PC-3 (cell line): ENCODE data around the gene JPT2. TPM values are rescaled to one million over a fixed set of nuclear protein-coding genes. Genes with fewer than 3 reads are reported as not detected.
A peak's percentile ranks its signal among the peaks of the same experiment; 100 is the strongest.
"Not testable (repeated sequence)": the region's sequence is repeated elsewhere in the genome, so short reads cannot be mapped to it uniquely, and the experiment has no call there.

Experiments used
- ATAC-seq: fragments of 200-7000 bp; cut with Tn5 transposase; 2 replicates; pipeline ENCODE4 v1.9.1; 2020; ENCODE audit warnings: mild to moderate bottlenecking, moderate library complexity
- BruUV-seq: library from RNA; stranded (reverse); fragments of 400-500 nt; replicated peaks from 2 replicates; lab custom pipeline; 2021; lab: Mats Ljungman, UMichigan
- CTCF ChIA-PET: fragments of 300-600 bp; sonication (Branson Sonifier 250); formaldehyde crosslinking; loops from one replicate; lab custom pipeline; 2022; ENCODE audit warnings: antibody characterized with exemption; lab: Charles Lee
- POLR2A ChIA-PET: fragments of 300-600 bp; sonication (Branson Sonifier 250); formaldehyde crosslinking; loops from one replicate; lab custom pipeline; 2022; ENCODE audit warnings: antibody characterized with exemption; ENCODE audit not compliant: unreplicated experiment; lab: Charles Lee
- DNase-seq: peaks from one replicate; pipeline ENCODE4 v3.0.0-alpha.2; 2015
- H2AFZ ChIP-seq: fragments of 300-600 bp; sonication (generic); 2 replicates; pipeline ENCODE4 v1.6.0; 2016; ENCODE audit warnings: antibody characterized with exemption, low read length
- H3F3A ChIP-seq: fragments of 300-600 bp; sonication (generic); one replicate; pipeline ENCODE4 v1.6.0; 2017; ENCODE audit warnings: antibody characterized with exemption, low read length, control low read depth, mild to moderate bottlenecking; ENCODE audit not compliant: unreplicated experiment
- H3K27ac ChIP-seq: fragments of 300-600 bp; sonication (generic); 2 replicates; pipeline ENCODE4 v1.5.1; 2016; ENCODE audit warnings: mild to moderate bottlenecking, low read length
- H3K27me3 ChIP-seq: fragments of 300-600 bp; sonication (generic); 2 replicates; pipeline ENCODE4 v1.6.1; 2016; ENCODE audit warnings: low read length, mixed read lengths
- H3K36me3 ChIP-seq: fragments of 300-600 bp; sonication (generic); 2 replicates; pipeline ENCODE4 v1.6.1; 2016; ENCODE audit warnings: low read depth, mixed run types, low read length, mixed read lengths
- H3K4me1 ChIP-seq: fragments of 300-600 bp; sonication (generic); 2 replicates; pipeline ENCODE4 v1.5.1; 2016; ENCODE audit warnings: low read length; ENCODE audit not compliant: insufficient read depth
- H3K4me2 ChIP-seq: fragments of 300-600 bp; sonication (generic); 2 replicates; pipeline ENCODE4 v1.6.0; 2016; ENCODE audit warnings: low read length
- H3K4me3 ChIP-seq: fragments of 300-600 bp; sonication (generic); 2 replicates; pipeline ENCODE4 v1.5.1; 2016; ENCODE audit warnings: mild to moderate bottlenecking, low read length, mixed read lengths
- H3K79me2 ChIP-seq: fragments of 300-600 bp; sonication (generic); 2 replicates; pipeline ENCODE4 v1.6.1; 2017; ENCODE audit warnings: low read length, mixed read lengths
- H3K9ac ChIP-seq: fragments of 300-600 bp; sonication (generic); 2 replicates; pipeline ENCODE4 v1.6.0; 2016; ENCODE audit warnings: mild to moderate bottlenecking, low read length
- H3K9me2 ChIP-seq: fragments of 300-600 bp; sonication (generic); replicated peaks from 2 replicates; pipeline ENCODE4 v1.6.1; 2016; ENCODE audit warnings: mixed run types, low read length, mixed read lengths
- H3K9me3 ChIP-seq: fragments of 300-600 bp; sonication (generic); 2 replicates; pipeline ENCODE4 v1.6.1; 2016; ENCODE audit warnings: low read length, mixed read lengths
- H4K20me1 ChIP-seq: fragments of 300-600 bp; sonication (generic); 2 replicates; pipeline ENCODE4 v1.6.1; 2016; ENCODE audit warnings: low read length, mixed read lengths
- EZH2 ChIP-seq: fragments of 300-600 bp; sonication (generic); IDR thresholded peaks from one replicate; pipeline ENCODE4 v1.6.1; 2017; ENCODE audit warnings: antibody characterized with exemption, mild to moderate bottlenecking, low read length; ENCODE audit not compliant: unreplicated experiment
- EZH2phosphoT487 ChIP-seq: fragments of 300-600 bp; sonication (generic); IDR thresholded peaks from 2 replicates; pipeline ENCODE4 v1.6.1; 2018; ENCODE audit warnings: mild to moderate bottlenecking, antibody characterized with exemption, low read length, borderline replicate concordance
- intact Hi-C: fragments of 100-400 bp; cut with micrococcal nuclease; formaldehyde crosslinking; loops from 2 replicates; pipeline ENCODE4 v1.9.0; 2023
- total RNA-seq: library from RNA; depleted of rRNA; stranded (reverse); fragments of >200 nt; gene quantifications from 2 replicates; pipeline ENCODE4 v1.2.3, GENCODE V29; 2014
- TF ChIP-seq, protein P1 (sequence below): fragments of 300-600 bp; sonication (generic); conservative IDR thresholded peaks from 2 replicates; pipeline ENCODE4 v1.5.1; 2017; ENCODE audit warnings: antibody characterized with exemption, low read depth, mild to moderate bottlenecking, low read length

JPT2 gene
- total RNA-seq, 1 experiment from 2014 or later, result 85.2 TPM

DNA sequence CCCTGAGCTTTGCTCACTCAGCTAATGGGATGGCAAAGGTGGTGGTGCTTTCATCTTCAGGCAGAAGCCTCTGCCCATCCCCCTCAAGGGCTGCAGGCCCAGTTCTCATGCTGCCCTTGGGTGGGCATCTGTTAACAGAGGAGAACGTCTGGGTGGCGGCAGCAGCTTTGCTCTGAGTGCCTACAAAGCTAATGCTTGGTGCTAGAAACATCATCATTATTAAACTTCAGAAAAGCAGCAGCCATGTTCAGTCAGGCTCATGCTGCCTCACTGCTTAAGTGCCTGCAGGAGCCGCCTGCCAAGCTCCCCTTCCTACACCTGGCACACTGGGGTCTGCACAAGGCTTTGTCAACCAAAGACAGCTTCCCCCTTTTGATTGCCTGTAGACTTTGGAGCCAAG, 22.2 kb downstream of the JPT2 start:
- Histone ChIP-seq H3F3A (peaks cover 2% of the 10 kb centered on the region), H3K9me3 (no peaks in the 10 kb centered on the region), H3K4me1 (peaks cover 9% of the 10 kb centered on the region; the same call in 1 of the 2 replicates), H4K20me1 (no peaks in the 10 kb centered on the region), H3K27ac (no peak overlapping the region), H3K9me2 (no peaks in the 10 kb centered on the region), H3K79me2 (peaks cover 16% of the 10 kb centered on the region; the same call in 1 of the 2 replicates), H3K27me3 (no peaks in the 10 kb centered on the region), H3K4me2 (no peak overlapping the region), H3K4me3 (no peak overlapping the region), H3K9ac (no peak overlapping the region), H3K36me3 (peaks cover 38% of the 10 kb centered on the region), H2AFZ (no peak overlapping the region)
- no TSS peak for BruUV-seq
- DNase-seq (no peak), ATAC-seq (no peak)
- CTCF ChIA-PET, result no interaction called here
- POLR2A ChIA-PET, result no interaction called here
- TF ChIP-seq, protein P1, sequence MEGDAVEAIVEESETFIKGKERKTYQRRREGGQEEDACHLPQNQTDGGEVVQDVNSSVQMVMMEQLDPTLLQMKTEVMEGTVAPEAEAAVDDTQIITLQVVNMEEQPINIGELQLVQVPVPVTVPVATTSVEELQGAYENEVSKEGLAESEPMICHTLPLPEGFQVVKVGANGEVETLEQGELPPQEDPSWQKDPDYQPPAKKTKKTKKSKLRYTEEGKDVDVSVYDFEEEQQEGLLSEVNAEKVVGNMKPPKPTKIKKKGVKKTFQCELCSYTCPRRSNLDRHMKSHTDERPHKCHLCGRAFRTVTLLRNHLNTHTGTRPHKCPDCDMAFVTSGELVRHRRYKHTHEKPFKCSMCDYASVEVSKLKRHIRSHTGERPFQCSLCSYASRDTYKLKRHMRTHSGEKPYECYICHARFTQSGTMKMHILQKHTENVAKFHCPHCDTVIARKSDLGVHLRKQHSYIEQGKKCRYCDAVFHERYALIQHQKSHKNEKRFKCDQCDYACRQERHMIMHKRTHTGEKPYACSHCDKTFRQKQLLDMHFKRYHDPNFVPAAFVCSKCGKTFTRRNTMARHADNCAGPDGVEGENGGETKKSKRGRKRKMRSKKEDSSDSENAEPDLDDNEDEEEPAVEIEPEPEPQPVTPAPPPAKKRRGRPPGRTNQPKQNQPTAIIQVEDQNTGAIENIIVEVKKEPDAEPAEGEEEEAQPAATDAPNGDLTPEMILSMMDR, result no peak
- TF ChIP-seq EZH2 (no peak), EZH2phosphoT487 (no peak)
- intact Hi-C loops, result no loop called here

DNA sequence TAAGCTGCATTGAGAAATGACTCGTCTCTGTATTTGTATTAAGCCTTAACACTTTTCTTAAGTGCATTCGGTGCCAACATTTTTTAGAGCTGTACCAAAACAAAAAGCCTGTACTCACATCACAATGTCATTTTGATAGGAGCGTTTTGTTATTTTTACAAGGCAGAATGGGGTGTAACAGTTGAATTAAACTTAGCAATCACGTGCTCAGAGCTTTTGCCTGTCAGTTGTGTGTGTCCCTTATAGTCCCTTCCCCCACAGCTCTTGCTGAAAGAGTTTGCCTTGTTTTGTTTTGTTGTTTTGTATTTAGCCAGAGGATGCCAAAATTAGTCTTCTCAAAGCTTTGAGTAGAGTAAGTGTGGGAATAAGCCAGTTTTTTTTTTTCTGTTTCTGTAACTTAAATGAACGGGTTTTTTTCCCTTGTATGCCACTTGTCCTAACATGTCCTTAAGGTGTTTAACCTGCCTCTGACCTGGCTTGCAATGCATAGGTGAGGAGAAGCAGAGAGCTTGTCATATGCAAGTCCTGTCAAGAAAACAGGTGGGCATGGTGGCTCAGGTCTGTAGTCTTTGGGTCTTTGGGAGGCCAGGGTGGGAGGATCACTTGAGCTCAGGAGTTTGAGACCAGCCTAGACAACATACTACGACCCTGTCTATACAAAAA, 23.3 kb downstream of the JPT2 start:
- ChIA-PET POLR2A (no interaction called here), CTCF (interaction anchor here (0.5 to 0.9 kb wide), 2 partner anchors 22 to 200 kb away, joined by 3 read pairs; no protein-coding TSS in a partner anchor)
- H3F3A ChIP-seq, result peaks cover 2% of the 10 kb centered on the region
- BruUV-seq, result no TSS peak
- no peaks in the 10 kb centered on the region for H3K9me2 ChIP-seq
- H3K27ac ChIP-seq, result no peak overlapping the region
- no peak overlapping the region for H3K4me2 ChIP-seq
- TF ChIP-seq, protein P1, result no peak
- no peak for TF ChIP-seq EZH2
- no peak for TF ChIP-seq EZH2phosphoT487
- H3K4me3 ChIP-seq, result no peak overlapping the region
- peaks cover 8% of the 10 kb centered on the region; the same call in 1 of the 2 replicates for H3K4me1 ChIP-seq
- H3K27me3 ChIP-seq, result no peaks in the 10 kb centered on the region
- peaks cover 12% of the 10 kb centered on the region for H3K79me2 ChIP-seq
- intact Hi-C loops, result no loop called here
- no peaks in the 10 kb centered on the region for H3K9me3 ChIP-seq
- DNase-seq (no peak), ATAC-seq (no peak)
- H2AFZ ChIP-seq, result no peak overlapping the region
- H3K9ac ChIP-seq, result no peak overlapping the region
- no peaks in the 10 kb centered on the region for H4K20me1 ChIP-seq
- peaks cover 34% of the 10 kb centered on the region for H3K36me3 ChIP-seq

DNA sequence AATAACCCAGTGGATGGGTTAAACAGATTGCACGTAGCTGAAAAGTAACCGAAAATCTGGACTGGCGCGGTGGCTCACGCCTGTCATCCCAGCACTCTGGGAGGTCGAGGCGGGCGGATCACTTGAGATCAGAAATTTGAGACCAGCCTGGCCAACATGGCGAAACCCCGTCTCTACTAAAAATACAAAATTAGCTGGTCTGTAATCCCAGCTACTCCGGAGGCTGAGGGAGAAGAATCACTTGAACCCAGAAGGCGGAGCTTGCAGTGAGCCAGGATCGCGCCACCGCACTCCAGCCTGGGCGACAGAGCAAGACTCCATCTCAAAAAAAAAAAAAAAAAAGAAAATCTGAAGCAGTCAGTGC, 27.2 kb downstream of the JPT2 start:
- H3K9ac ChIP-seq, result peak overlapping the region; percentile 90
- peaks cover 41% of the 10 kb centered on the region for H3K79me2 ChIP-seq
- peak overlapping the region; percentile 91 for H3K4me2 ChIP-seq
- H3K4me3 ChIP-seq, result peak overlapping the region; percentile 96
- not testable (repeated sequence) for H3F3A ChIP-seq, H3K9me3 ChIP-seq, H3K9me2 ChIP-seq, H3K36me3 ChIP-seq, H3K27me3 ChIP-seq
- DNase-seq (peak; percentile 17), ATAC-seq (peak; percentile 2)
- peaks cover 27% of the 10 kb centered on the region for H3K4me1 ChIP-seq
- BruUV-seq, result TSS peak; percentile 63
- CTCF ChIA-PET, result interaction anchor here (0.6 to 1.4 kb wide), 7 partner anchors 8 to 284 kb away, joined by 3 to 8 read pairs (median 7); partner anchors contain the start of gene SPSB3
- POLR2A ChIA-PET, result interaction anchor here (1.0 to 1.5 kb wide), 2 partner anchors 16 to 27 kb away, joined by 3 to 5 read pairs; partner anchors contain the start of gene JPT2
- peak overlapping the region; percentile 87 for H3K27ac ChIP-seq
- H2AFZ ChIP-seq, result peak overlapping the region; percentile 76
- intact Hi-C loops, result loop anchor here (2.0 to 5.0 kb wide), 2 partner anchors 27 to 93 kb away; partner anchors contain the start of genes CRAMP1, IFT140 and JPT2
- H4K20me1 ChIP-seq, result peaks cover 17% of the 10 kb centered on the region
